Keratinocyte (primary cell): ENCODE data around the gene MVB12B. TPM values are rescaled to one million over a fixed set of nuclear protein-coding genes. Genes with fewer than 3 reads are reported as not detected.

Source experiments
- DNase-seq: peaks from one replicate; pipeline ENCODE4 v3.0.0-alpha.2; 2011; ENCODE audit warnings: low read depth, missing footprints, low spot score
- FAIRE-seq: peaks from 2 replicates; lab custom pipeline; 2011; peaks lifted over from hg19 to GRCh38; lab: Jason Lieb, UNC
- H2AFZ ChIP-seq: 2 replicates; pipeline ENCODE4 v1.6.0; 2012; ENCODE audit warnings: low read length, control low read depth, inconsistent platforms; ENCODE audit not compliant: control insufficient read depth
- H3K27ac ChIP-seq: 2 replicates; pipeline ENCODE4 v1.5.1; 2011; ENCODE audit warnings: low read length; ENCODE audit not compliant: control insufficient read depth, insufficient read depth
- H3K27me3 ChIP-seq: 3 replicates; pipeline ENCODE4 v1.6.0; 2011; ENCODE audit warnings: low read length; ENCODE audit not compliant: control insufficient read depth, insufficient read depth; ENCODE audit errors: extremely low read depth
- H3K36me3 ChIP-seq, 2 experiments: 2 replicates in 1 of 2; 3 replicates in 1 of 2; pipeline ENCODE4 v1.5.1; 2011; ENCODE audit warnings: low read length in 2 of 2, mild to moderate bottlenecking in 1 of 2; ENCODE audit not compliant: control insufficient read depth in 2 of 2, insufficient read depth in 2 of 2; ENCODE audit errors: extremely low read depth in 1 of 2
- H3K4me1 ChIP-seq: 3 replicates; pipeline ENCODE4 v1.5.1; 2011; ENCODE audit warnings: low read length; ENCODE audit not compliant: control insufficient read depth, insufficient read depth; ENCODE audit errors: extremely low read depth
- H3K4me2 ChIP-seq: 3 replicates; pipeline ENCODE4 v1.6.0; 2011; ENCODE audit warnings: low read depth, low read length; ENCODE audit not compliant: control insufficient read depth, insufficient read depth; ENCODE audit errors: extremely low read depth
- H3K4me3 ChIP-seq, 3 experiments: fragments of 200-600 bp in 1 of 3; sonication (generic) in 1 of 3; 2 replicates in 2 of 3; 3 replicates in 1 of 3; pipeline ENCODE4 v1.5.1; 2011 to 2016; ENCODE audit warnings: low read length in 3 of 3, mild to moderate bottlenecking in 3 of 3, control low read depth in 2 of 3, inconsistent platforms in 1 of 3, low read depth in 1 of 3, mixed read lengths in 1 of 3, mixed run types in 1 of 3, moderate library complexity in 1 of 3; ENCODE audit not compliant: control insufficient read depth in 2 of 3, insufficient read depth in 2 of 3; ENCODE audit errors: extremely low read depth in 1 of 3
- H3K79me2 ChIP-seq: 2 replicates; pipeline ENCODE4 v1.6.0; 2012; ENCODE audit warnings: low read length; ENCODE audit not compliant: control insufficient read depth, insufficient read depth
- H3K9ac ChIP-seq: 3 replicates; pipeline ENCODE4 v1.6.0; 2011; ENCODE audit warnings: low read length; ENCODE audit not compliant: control insufficient read depth, insufficient read depth; ENCODE audit errors: extremely low read depth
- H3K9me1 ChIP-seq: 3 replicates; pipeline ENCODE4 v1.6.0; 2011; ENCODE audit warnings: low read length; ENCODE audit not compliant: control insufficient read depth, insufficient read depth; ENCODE audit errors: extremely low read depth
- H3K9me3 ChIP-seq: 2 replicates; pipeline ENCODE4 v1.5.1; 2012; ENCODE audit warnings: low read depth, low read length; ENCODE audit not compliant: control insufficient read depth
- H4K20me1 ChIP-seq: 3 replicates; pipeline ENCODE4 v1.6.0; 2011; ENCODE audit warnings: low read length; ENCODE audit not compliant: control insufficient read depth, insufficient read depth; ENCODE audit errors: extremely low read depth
- EZH2 ChIP-seq: IDR thresholded peaks from one replicate; pipeline ENCODE4 v1.6.1; 2012; ENCODE audit warnings: inconsistent platforms, mild to moderate bottlenecking, low read length, moderate library complexity
- dilution Hi-C: fragments of 300-500 bp; cut with MboI; formaldehyde crosslinking; loops from one replicate; pipeline ENCODE4 v1.7.0; 2020; ENCODE audit warnings: low sequenced_read_pairs; ENCODE audit not compliant: extremely low pct_ligation_motif_present
- polyA plus RNA-seq, 5 experiments: library from polyadenylated mRNA; depleted of rRNA in 3 of 5; stranded (reverse) in 3 of 5; stranded (forward) in 1 of 5; unstranded in 1 of 5; fragments of >200 nt; gene quantifications; 1 replicate in 1 of 5; 2 replicates in 3 of 5; 3 replicates in 1 of 5; pipeline versions ENCODE4 v1.2.1 to v1.2.3, GENCODE V29; 2011 to 2012; ENCODE audit warnings: missing spikeins in 2 of 5, low read depth in 1 of 5, low replicate concordance in 1 of 5
- TF ChIP-seq, protein P1 (sequence below), 3 experiments: IDR thresholded peaks in 1 of 3; conservative IDR thresholded peaks in 1 of 3; optimal IDR thresholded peaks in 1 of 3; 2 replicates in 2 of 3; 3 replicates in 1 of 3; pipeline versions ENCODE3 to v1.5.1; 2011; ENCODE audit warnings: low read length in 3 of 3, mild to moderate bottlenecking in 3 of 3, moderate library complexity in 2 of 3, control low read depth in 1 of 3, inconsistent platforms in 1 of 3; ENCODE audit not compliant: insufficient read depth in 2 of 3; ENCODE audit errors: extremely low read depth in 1 of 3

MVB12B gene
- polyA plus RNA-seq, 1 donor (not counting 4 experiments of a cell fraction or from before 2014, with no cell fraction given): 1.2 TPM

DNA sequence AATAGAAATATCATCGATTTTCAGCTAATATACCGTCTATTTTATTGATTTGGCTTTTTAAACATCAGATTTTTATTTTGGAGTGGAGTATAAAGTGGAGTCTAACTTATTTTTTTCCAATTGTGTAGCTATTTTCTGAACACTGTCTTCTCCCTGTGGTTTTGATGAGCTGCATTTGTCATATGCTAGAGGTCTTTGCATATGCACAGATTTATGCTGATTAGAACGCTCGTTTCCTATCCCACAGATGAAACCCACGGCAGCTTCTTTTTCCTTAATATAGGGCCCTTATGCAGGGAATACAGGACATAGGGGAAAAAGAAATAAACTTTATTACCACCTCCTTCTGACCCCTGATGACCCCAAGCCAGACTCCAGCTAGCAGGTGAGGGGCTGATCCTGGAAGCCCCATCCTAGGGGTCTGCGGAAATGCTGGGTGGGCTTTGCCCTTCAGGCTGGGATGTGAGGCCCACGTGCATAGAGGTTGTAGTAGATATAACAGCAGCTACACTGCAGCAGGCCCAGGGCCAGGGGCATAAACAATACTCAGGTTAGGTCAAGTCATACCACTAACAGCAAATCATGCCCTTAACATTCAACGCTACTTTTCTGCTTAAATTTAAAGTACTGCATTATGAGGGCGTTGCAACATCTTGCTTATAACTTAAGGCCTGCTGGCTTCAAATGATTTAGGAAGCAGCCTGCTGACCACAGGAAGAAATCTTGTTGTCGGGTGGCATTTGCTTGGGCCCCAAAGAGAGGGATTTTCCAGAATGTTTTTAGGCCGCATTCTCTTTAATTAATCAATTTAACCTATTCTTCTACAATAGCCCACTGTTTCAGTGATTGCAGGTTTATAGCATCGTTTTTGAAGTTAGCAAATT is 28.5 kb downstream of the MVB12B start:
- H3K4me3 ChIP-seq: no peak overlapping the region
- no peak overlapping the region for H2AFZ ChIP-seq
- H3K9ac ChIP-seq: no peak overlapping the region
- dilution Hi-C loops: no loop called here
- no peak overlapping the region for H3K4me2 ChIP-seq
- FAIRE-seq (no peak), DNase-seq (no peak)
- H3K27me3 ChIP-seq: no peaks in the 10 kb centered on the region
- H3K4me1 ChIP-seq: peaks cover 2% of the 10 kb centered on the region
- TF ChIP-seq EZH2: no peak
- TF ChIP-seq, protein P1, sequence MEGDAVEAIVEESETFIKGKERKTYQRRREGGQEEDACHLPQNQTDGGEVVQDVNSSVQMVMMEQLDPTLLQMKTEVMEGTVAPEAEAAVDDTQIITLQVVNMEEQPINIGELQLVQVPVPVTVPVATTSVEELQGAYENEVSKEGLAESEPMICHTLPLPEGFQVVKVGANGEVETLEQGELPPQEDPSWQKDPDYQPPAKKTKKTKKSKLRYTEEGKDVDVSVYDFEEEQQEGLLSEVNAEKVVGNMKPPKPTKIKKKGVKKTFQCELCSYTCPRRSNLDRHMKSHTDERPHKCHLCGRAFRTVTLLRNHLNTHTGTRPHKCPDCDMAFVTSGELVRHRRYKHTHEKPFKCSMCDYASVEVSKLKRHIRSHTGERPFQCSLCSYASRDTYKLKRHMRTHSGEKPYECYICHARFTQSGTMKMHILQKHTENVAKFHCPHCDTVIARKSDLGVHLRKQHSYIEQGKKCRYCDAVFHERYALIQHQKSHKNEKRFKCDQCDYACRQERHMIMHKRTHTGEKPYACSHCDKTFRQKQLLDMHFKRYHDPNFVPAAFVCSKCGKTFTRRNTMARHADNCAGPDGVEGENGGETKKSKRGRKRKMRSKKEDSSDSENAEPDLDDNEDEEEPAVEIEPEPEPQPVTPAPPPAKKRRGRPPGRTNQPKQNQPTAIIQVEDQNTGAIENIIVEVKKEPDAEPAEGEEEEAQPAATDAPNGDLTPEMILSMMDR (optimal IDR thresholded peaks at IDR 0.05 in 1 of 3, IDR thresholded peaks at IDR 0.05 in 1 of 3, conservative IDR thresholded peaks at IDR 0.05 in 1 of 3; ENCODE audit: extremely low read depth in 1 of 3, insufficient read depth in 2 of 3, low read length in 3 of 3): no peak
- no peaks in the 10 kb centered on the region for H3K36me3 ChIP-seq
- no peaks in the 10 kb centered on the region for H3K79me2 ChIP-seq
- H3K27ac ChIP-seq: no peak overlapping the region
- H4K20me1 ChIP-seq: no peaks in the 10 kb centered on the region
- H3K9me1 ChIP-seq: no peaks in the 10 kb centered on the region
- no peaks in the 10 kb centered on the region for H3K9me3 ChIP-seq

DNA sequence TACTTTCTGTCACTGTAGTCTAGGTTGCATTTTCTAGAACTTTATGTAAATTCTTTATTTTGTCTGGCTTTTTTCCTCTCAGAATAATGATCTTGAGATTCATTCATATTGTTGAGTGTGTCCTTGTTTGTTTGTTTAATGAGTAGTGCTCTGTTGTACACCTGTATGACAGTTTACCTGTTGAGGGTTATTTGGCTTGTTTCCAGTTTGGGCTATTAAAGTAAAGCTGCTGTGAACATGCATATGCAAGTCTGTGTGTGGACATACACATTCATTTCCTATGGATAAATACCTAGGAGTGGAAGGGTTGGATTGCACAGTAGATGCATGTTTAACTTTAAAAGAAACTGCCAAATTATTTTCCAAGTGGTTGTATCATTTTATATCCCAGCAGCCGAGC is 30.4 kb downstream of the MVB12B start:
- DNase-seq (no peak), FAIRE-seq (no peak)
- Histone ChIP-seq H2AFZ (no peak overlapping the region), H3K27ac (no peak overlapping the region), H3K4me2 (no peak overlapping the region), H4K20me1 (no peaks in the 10 kb centered on the region), H3K4me3 (no peak overlapping the region), H3K9ac (no peak overlapping the region), H3K79me2 (no peaks in the 10 kb centered on the region), H3K9me3 (no peaks in the 10 kb centered on the region), H3K36me3 (no peaks in the 10 kb centered on the region), H3K9me1 (no peaks in the 10 kb centered on the region), H3K4me1 (peaks cover 2% of the 10 kb centered on the region), H3K27me3 (no peaks in the 10 kb centered on the region)
- TF ChIP-seq EZH2: no peak
- TF ChIP-seq, protein P1 (optimal IDR thresholded peaks at IDR 0.05 in 1 of 3, IDR thresholded peaks at IDR 0.05 in 1 of 3, conservative IDR thresholded peaks at IDR 0.05 in 1 of 3; ENCODE audit: extremely low read depth in 1 of 3, insufficient read depth in 2 of 3, low read length in 3 of 3): no peak
- dilution Hi-C loops: no loop called here
